Mucosa of rectum (tissue), 2 donors: ENCODE results near the gene COL25A1.

Experiments used
- H3K27ac ChIP-seq, 2 donors: one replicate each; pipeline ENCODE4 v1.7.0; 2013; ENCODE audit warnings: inconsistent platforms in 2 of 2, low read depth in 2 of 2, low read length in 2 of 2
- H3K27me3 ChIP-seq, 2 donors: one replicate each; pipeline ENCODE4 v1.7.0; 2013; ENCODE audit warnings: low read length in 2 of 2; ENCODE audit not compliant: control insufficient read depth in 2 of 2, insufficient read depth in 2 of 2
- H3K36me3 ChIP-seq, 2 donors: one replicate each; pipeline ENCODE4 v1.7.0; 2013; ENCODE audit warnings: low read length in 2 of 2; ENCODE audit not compliant: control insufficient read depth in 2 of 2, insufficient read depth in 2 of 2
- H3K4me1 ChIP-seq, 2 donors: one replicate each; pipeline ENCODE4 v1.7.0; 2013; ENCODE audit warnings: low read length in 2 of 2, mild to moderate bottlenecking in 1 of 2; ENCODE audit not compliant: control insufficient read depth in 2 of 2, insufficient read depth in 2 of 2
- H3K4me3 ChIP-seq, 2 donors: one replicate each; pipeline ENCODE4 v1.7.0; 2013; ENCODE audit warnings: low read length in 2 of 2
- H3K9ac ChIP-seq, 2 donors: one replicate each; pipeline ENCODE4 v1.7.0; 2013; ENCODE audit warnings: low read length in 2 of 2, low read depth in 1 of 2, mild to moderate bottlenecking in 1 of 2
- H3K9me3 ChIP-seq, 2 donors: one replicate each; pipeline ENCODE4 v1.7.0; 2013; ENCODE audit warnings: low read length in 2 of 2; ENCODE audit not compliant: control insufficient read depth in 2 of 2
- donor health status: healthy.
- donor health status: Normal muscosa, but diverticular disease.

COL25A1 gene

GRCh38 chr4:108982402-108983185, 319.9 kb downstream of the COL25A1 start:
- H3K4me3 ChIP-seq = no peak overlapping the region
- H3K9me3 ChIP-seq = no peaks in the 10 kb centered on the region
- peak overlapping the region in 1 of 2 donors; percentile 15 for H3K27ac ChIP-seq
- no peak overlapping the region for H3K9ac ChIP-seq
- no peaks in the 10 kb centered on the region for H3K27me3 ChIP-seq
- H3K4me1 ChIP-seq = peaks cover 0 to 5% of the 10 kb centered on the region in 2 donors
- H3K36me3 ChIP-seq = no peaks in the 10 kb centered on the region

- H3K36me3 ChIP-seq = no peaks in the 10 kb centered on the region
- no peak overlapping the region for H3K9ac ChIP-seq
- peaks cover 0 to 5% of the 10 kb centered on the region in 2 donors for H3K4me1 ChIP-seq
- no peaks in the 10 kb centered on the region for H3K27me3 ChIP-seq
- no peaks in the 10 kb centered on the region for H3K9me3 ChIP-seq
- H3K4me3 ChIP-seq = no peak overlapping the region
- H3K27ac ChIP-seq = no peak overlapping the region
Observed at GRCh38 chr4:108980455-108981239, 321.8 kb downstream of the COL25A1 start.

GRCh38 chr4:108979759-108980158, 322.7 kb downstream of the COL25A1 start:
- peaks cover 0 to 5% of the 10 kb centered on the region in 2 donors for H3K4me1 ChIP-seq
- H3K27ac ChIP-seq = no peak overlapping the region
- H3K4me3 ChIP-seq = no peak overlapping the region
- no peaks in the 10 kb centered on the region for H3K36me3 ChIP-seq
- H3K27me3 ChIP-seq = no peaks in the 10 kb centered on the region
- H3K9me3 ChIP-seq = no peaks in the 10 kb centered on the region
- H3K9ac ChIP-seq = no peak overlapping the region

- H3K9me3 ChIP-seq = no peaks in the 10 kb centered on the region
- no peaks in the 10 kb centered on the region for H3K27me3 ChIP-seq
- no peak overlapping the region for H3K4me3 ChIP-seq
- no peaks in the 10 kb centered on the region for H3K36me3 ChIP-seq
- peaks cover 0 to 5% of the 10 kb centered on the region in 2 donors for H3K4me1 ChIP-seq
- H3K27ac ChIP-seq = no peak overlapping the region
- H3K9ac ChIP-seq = no peak overlapping the region
Observed at GRCh38 chr4:108978066-108978465, 324.4 kb downstream of the COL25A1 start.

GRCh38 chr4:108972613-108973283, 329.7 kb downstream of the COL25A1 start:
- Histone ChIP-seq H3K4me3 (no peak overlapping the region), H3K9ac (no peak overlapping the region), H3K36me3 (no peaks in the 10 kb centered on the region), H3K27ac (no peak overlapping the region), H3K9me3 (no peaks in the 10 kb centered on the region), H3K4me1 (no peaks in the 10 kb centered on the region), H3K27me3 (no peaks in the 10 kb centered on the region)

- no peak overlapping the region for H3K27ac ChIP-seq
- no peaks in the 10 kb centered on the region for H3K4me1 ChIP-seq
Observed at GRCh38 chr4:108971473-108971872, 331.0 kb downstream of the COL25A1 start.

GRCh38 chr4:108965472-108966076, 336.9 kb downstream of the COL25A1 start:
- H3K27me3 ChIP-seq = no peaks in the 10 kb centered on the region
- no peak overlapping the region for H3K4me3 ChIP-seq
- H3K9me3 ChIP-seq = no peaks in the 10 kb centered on the region
- H3K4me1 ChIP-seq = no peaks in the 10 kb centered on the region
- H3K9ac ChIP-seq = no peak overlapping the region
- no peak overlapping the region for H3K27ac ChIP-seq
- no peaks in the 10 kb centered on the region for H3K36me3 ChIP-seq

More at GRCh38 chr4:108971473-108971872, 331.0 kb downstream of the COL25A1 start:
- H3K4me3 ChIP-seq = no peak overlapping the region
- no peaks in the 10 kb centered on the region for H3K9me3 ChIP-seq
- no peaks in the 10 kb centered on the region for H3K36me3 ChIP-seq
- H3K27me3 ChIP-seq = no peaks in the 10 kb centered on the region
- H3K9ac ChIP-seq = no peak overlapping the region

GRCh38 chr4:108965016-108965415, 337.4 kb downstream of the COL25A1 start:
- no peaks in the 10 kb centered on the region for H3K9me3 ChIP-seq
- H3K27ac ChIP-seq = no peak overlapping the region
- no peaks in the 10 kb centered on the region for H3K36me3 ChIP-seq
- no peaks in the 10 kb centered on the region for H3K4me1 ChIP-seq
- H3K9ac ChIP-seq = no peak overlapping the region
- no peak overlapping the region for H3K4me3 ChIP-seq
- H3K27me3 ChIP-seq = no peaks in the 10 kb centered on the region

- H3K4me3 ChIP-seq = no peak overlapping the region
- H3K9ac ChIP-seq = no peak overlapping the region
- no peaks in the 10 kb centered on the region for H3K9me3 ChIP-seq
- H3K27me3 ChIP-seq = no peaks in the 10 kb centered on the region
- H3K36me3 ChIP-seq = no peaks in the 10 kb centered on the region
- no peaks in the 10 kb centered on the region for H3K4me1 ChIP-seq
- no peak overlapping the region for H3K27ac ChIP-seq
Observed at GRCh38 chr4:108963910-108964309, 338.5 kb downstream of the COL25A1 start.
